Measurements from ENCODE around the gene MCF2L.
"Not testable (repeated sequence)": the region's sequence is repeated elsewhere in the genome, so short reads cannot be mapped to it uniquely, and the experiment has no call there.

The MCF2L gene

DNA sequence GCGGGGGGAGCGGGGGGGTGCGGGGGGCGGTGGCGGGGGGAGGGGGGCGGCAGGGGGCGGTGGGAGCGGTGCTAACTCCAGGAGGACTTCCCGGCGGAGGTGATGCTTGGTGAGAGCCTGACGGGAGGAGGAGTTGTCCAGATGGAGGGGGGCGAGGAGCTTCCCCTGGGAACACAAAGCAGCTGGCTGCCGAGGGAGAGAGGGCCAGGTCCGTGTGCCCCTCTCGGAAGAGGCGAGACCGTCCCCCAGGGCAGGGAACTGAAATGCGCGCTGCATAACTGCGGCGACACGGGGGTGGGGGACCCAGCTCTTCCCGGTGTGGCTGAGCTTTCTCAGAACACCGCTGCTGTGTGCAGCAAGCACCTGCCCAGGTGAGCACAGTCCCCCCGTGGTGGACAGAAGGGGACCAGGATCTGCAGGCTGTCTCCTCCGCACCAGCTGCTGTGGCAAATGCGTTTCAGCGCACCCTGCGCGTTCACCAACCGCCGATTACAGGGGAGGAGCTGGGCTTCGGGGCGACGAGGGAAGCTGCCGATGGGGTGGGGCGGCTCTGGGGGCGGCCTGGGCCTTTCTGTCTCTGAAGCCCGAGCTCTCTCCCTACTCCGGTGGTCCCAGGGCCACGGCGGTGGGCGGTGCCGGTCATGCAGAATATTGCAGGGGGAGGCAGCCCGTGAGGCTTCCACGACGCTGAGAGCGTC is 81.9 kb downstream of the MCF2L start:
- no peak for DNase-seq (ENCODE audit: low read depth in 2 of 2)

DNA sequence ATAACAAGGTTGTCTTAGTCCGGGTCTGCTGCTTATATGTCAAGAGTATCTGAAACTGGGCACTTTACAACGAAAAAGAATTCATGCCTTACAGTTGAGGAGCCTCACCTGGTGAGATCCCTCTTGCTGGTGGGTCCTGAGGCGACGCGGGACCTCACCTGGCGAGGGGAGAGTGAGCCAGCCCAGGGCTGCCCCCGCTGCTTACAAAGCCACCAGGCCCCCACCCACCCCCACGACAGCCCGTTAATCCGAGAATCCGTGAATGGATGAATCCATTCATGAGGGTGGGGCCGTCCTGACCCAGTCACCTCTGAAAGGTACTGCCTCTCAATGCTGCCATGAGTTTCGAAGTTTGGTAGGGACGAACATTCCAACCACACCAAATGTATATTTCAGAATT is 82.6 kb downstream of the MCF2L start:
- no peak for DNase-seq (ENCODE audit: low read depth in 2 of 2)

DNA sequence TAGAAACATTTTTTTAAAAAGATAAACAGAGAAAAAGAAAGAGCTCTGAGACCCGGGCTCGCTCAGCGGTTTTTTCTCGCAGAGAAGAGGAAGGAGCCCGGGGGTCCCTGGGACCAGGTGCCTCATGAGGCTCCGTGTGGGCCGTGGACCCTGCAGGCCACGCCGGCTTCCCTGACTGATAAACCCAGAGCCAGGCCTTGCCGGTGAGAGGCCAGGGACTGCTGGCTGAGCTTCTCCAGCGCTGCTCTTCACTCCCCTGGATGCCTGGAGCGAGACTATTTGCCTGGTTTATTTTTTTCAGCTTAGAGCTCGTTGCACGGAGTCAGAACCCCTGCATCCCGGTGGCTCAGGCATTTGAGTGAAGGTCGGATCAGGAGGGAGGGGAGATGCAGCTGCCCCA is 83.2 kb downstream of the MCF2L start:
- no peak for DNase-seq (ENCODE audit: low read depth in 2 of 2)

DNA sequence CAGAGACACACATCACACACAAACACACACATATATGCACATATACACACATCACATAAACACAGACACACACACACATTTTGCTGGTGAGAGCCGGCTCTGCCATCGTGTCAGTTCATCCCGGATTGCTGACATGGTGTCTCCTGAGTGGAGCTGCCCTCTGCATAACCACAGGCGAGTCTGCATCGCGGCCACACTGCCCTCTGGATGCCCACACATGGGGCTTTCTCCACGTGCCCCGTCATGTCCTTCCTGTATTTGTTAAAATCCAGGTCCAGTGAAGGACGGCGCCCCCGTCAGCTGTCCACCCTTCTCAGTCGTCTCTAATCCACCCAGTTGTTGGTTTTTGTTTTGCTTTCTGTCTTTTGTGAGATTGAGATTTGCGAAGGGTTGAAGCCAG is 84.0 kb downstream of the MCF2L start:
- no peak for DNase-seq (ENCODE audit: low read depth in 2 of 2)

DNA sequence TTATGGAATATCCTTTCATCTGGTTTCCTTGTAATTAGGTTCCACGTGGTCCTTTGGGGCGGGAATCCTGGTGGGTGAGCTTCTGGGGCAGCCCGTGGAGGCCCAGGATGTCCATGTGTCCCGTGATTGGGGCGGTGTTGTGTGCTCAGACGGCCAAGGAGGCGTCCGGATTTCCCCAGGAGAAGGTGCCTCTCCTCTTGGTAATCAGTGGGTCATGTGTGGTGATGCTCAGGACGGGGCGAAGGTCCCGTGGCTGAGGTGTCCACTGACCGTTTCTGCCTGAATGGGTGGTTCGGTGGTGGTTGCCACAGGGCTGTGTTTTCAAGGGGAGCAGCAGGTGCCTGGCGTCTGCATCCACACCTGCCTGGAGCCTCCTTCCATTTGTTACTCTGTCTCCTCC is 84.4 kb downstream of the MCF2L start:
- DNase-seq (ENCODE audit: low read depth in 2 of 2): no peak

DNA sequence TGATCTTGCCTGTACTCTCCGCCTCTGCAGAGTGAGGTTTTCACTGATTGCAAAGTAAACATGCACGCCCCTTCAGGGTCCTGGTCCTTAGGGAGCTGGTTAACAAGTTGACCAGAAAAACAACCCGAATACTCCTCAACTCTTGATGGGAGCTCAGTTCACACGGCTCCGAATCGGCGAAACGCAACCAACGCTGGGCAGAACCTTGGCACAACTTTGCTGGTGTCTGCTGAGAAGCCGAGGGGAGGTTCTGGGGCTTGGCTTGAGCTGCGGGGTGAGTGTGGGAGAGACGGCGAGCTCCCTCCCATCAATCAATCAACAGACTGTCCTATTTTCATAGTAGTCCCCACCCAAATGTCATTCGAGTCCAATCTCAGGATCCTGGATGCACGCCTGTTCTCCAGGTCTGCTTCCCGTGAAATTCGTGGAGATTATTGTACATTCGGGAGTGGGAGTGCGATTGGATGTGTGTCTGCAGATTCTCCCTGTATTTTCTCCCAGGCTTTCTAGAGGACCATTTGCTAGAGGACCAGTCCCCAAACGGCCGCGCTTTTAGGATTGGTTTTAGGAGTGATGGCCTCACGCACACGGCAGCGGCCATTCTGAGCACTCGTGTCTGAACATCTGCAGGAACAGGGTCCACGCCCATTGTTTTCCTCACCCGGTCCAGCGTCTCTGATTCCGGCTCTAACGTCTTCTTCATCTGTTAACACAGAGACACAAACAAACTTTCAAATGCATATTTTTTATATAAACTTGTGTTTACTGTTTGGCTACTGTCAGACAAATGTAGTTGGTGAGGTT is 85.0 kb downstream of the MCF2L start:
- DNase-seq (ENCODE audit: low read depth in 2 of 2): no peak

DNA sequence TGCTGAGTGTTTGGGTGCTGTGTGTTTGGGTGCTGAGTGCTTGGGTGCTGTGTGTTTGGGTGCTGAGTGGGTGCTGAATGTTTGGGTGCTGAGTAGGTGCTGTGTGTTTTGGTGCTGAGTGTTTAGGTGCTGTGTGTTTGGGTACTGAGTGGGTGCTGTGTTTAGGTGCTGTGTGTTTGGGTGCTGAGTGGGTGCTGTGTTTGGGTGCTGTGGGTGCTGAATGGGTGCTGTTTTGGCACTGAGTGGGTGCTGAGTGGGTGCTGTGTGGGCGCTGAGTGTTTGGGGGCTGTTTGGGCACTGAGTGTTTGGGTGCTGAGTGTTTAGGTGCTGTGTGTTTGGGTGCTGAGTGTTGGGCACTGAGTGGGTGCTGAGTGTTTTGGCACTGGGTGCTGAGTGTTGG is 88.1 kb downstream of the MCF2L start:
- DNase-seq (ENCODE audit: low read depth in 2 of 2): no peak

DNA sequence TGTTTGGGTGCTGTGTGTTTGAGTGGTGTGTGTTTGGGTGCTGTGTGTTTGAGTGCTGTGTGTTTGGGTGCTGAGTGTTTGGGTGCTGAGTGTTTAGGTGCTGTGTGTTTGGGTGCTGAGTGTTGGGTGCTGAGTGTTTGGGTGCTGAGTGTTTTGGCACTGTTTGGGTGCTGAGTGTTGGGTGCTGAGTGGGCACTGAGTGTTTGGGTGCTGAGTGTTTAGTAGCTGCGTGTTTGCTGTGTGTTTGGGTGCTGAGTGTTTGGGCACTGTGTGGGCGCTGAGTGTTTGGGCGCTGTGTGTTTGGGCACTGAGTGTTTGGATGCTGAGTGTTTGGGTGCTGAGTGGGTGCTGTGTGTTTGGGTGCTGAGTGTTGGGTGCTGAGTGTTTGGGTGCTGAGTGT is 88.5 kb downstream of the MCF2L start:
- not testable (repeated sequence) for DNase-seq (ENCODE audit: low read depth in 2 of 2)

DNA sequence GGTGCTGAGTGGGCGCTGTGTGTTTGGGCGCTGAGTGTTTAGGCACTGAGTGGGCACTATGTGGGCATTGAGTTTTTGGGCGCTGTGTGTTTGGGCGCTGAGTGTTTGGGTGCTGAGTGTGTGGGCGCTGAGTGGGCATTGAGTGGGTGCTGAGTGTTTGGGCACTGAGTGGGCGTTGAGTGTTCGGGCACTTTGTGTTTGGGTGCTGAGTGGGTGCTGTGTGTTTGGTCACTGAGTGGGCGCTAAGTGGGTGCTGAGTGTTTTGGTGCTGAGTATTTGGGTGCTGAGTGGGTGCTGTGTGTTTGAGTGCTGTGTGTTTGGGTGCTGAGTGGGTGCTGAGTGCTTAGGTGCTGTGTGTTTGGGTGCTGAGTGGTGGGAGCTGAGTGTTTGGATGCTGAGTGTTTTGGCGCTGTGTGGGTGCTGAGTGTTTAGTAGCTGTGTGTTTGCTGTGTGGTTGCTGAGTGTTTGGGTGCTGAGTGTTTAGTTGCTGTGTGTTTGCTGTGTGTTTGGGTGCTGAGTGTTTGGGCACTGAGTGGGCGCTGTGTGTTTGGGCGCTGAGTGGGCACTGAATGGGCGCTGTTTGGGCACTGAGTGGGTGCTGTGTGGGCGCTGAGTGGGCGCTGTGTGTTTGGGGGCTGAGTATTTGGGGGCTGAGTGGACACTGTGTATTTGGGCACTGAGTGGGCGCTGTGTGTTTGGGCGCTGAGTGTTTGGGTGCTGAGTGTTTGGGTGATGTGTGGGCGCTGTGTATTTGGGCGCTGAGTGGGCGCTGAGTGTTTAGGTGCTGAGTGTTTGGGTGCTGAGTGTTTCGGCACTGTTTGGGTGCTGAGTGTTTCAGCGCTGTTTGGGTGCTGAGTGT is 89.3 kb downstream of the MCF2L start:
- DNase-seq (ENCODE audit: low read depth in 2 of 2): no peak

DNA sequence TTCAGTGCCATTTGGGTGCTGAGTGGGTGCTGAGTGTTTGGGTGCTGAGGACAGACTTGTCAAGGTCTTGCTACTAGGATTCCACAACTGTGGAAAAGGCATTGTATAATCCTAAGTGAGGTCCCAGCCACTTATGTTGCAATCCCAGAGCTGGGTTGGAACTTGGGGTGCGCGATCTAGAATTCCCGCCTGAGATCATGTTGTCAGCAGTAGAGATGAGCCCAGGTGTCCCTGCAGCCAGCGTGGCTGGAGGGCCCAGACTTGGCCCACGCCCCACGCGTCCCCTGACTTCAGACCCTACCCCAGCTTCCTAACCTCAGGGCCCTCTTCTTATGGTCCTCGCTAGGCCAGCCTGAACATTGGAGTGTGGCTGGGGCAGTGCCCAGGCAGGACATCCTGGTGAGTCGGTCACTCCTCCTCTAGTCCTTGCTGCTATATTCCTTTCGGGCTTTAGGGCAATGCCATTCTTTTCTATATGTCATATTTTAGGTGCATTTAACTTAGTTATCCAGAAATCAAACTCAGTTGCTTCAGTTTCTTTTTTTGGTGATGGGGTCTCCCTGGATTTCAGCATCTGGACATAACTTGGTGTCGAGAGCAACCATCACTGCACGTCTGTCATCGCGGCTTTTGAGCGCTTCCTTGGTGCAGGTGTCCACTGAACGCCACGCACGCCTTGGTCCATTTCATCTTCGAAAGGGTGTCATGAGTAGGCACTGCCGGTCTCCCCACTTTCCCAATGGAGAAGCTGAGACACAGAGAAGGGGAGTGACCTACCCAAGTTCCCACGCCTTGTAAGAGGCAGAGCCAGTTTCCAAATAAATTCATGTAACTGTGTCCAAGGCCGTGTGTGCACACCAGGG is 90.2 kb downstream of the MCF2L start:
- no peak for DNase-seq (ENCODE audit: low read depth in 2 of 2)

DNA sequence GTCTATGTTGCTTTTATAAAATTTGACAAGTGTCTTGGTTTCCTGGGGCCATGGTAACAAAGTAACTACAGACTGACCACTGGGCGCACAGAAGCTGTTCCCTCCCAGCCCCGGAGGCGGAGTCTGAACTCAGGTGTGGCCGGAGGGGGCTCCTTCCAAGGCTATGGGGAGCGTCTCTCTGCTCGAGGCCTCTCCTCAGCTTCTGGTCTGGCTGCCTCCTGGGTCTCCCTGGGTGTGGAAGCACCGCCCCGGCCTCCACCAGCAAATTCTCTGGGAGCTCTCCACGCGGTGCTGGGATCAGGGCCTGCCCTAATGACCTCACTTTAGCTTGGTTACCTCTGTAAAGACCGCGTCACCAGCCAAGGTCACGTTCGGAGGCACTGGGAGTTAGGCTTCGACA is 90.9 kb downstream of the MCF2L start:
- no peak for DNase-seq (ENCODE audit: low read depth in 2 of 2)

DNA sequence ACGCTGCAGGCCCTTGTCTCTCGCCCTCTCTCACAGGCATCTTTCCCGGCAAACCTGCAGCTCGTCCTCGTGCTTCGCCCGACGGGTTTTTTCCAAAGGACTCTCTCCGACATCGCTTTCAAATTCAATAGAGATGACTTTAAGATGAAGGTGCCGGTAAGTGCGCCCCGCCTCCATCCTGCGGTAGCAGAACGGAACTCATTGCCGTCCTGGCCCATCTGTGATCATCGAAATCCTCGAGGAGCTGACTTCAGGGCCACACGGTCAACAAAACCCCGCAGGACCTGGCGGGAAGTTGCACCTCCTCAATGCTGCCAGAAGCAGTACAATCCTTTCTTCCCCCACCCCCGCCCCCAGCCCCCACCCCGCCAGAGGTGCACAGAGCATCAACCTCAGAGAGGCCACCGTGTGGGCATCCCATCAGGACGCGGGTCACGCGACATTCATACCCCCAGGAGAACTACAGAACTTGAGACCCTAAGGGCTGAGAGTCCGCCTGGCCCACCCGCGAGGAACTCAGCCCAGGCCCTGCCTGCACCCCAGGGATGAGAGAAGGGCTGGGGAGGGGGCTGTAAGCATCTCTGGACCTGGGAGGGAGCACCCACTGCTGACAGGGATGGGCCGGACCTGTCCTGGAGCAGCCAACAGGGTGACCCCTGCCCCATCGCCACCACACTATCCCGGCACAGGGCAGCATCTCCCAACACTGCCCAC is 91.7 kb downstream of the MCF2L start:
- no peak for DNase-seq (ENCODE audit: low read depth in 2 of 2)

DNA sequence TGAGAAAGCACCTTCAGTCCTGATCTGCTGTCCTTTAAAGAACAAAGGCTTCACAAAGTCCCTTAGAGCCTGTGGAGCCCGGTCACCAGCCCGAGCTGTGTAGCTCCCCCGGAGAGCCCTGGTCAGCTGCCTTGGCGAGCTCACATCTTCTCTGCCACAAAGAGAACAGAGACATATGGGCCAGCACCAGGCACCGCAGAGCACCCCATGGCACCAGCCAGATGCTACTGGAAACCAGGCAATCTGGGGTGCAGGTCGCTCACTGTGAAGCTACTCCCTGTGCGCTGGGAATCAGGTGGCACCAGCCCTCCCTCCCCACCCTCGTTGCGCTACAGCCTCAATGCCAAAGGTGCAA is 92.2 kb downstream of the MCF2L start:
- DNase-seq (ENCODE audit: low read depth in 2 of 2): no peak

DNA sequence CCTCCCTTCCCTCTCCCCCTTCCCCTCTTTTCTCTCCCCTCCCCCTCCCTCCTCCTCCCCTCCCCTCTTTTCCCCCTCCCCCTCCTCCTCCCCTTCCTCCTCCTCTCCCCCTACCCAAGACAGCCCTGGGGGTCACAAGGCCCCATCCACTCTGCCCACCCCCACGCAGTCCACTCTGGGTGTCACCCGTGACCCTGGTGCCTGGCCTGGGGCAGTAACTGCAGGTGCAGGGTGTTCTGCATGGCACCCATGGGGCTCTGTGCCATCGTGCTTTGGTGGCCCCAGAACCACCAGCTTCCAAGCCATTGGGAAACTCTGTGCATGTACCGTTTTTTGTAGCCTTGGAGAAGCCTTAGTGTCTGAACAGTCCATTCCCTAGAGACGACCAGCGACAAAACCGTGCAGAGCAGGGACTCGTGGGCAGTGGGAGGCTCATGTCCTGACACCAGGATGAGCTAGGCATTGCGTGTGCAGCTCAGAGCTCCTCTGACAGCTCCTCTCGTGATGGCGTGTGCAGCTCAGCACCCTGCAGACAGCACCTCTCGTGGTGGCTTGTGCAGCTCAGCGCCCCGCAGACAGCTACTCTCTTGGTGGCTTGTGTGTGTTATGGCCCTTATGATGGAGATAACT is 92.9 kb downstream of the MCF2L start:
- DNase-seq (ENCODE audit: low read depth in 2 of 2): no peak

DNA sequence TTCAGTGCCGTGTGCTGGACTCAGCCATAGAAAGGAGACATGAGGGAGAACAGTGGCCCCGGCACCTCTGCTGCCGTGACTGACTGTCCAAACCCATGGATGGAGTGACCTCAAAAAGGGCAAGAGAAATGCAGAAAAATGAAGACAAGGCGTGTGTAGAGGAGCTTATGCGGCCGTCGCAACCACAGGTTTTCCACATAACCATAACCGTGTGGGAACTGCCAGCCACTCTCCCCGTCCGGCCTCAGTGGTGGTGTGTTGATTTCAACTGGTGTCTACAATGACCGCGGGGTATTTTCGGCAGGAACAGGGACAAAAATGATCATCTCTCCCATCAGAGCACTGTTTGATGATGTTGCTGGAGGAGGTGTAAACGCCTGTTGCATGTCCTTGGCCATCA is 93.7 kb downstream of the MCF2L start:
- no peak for DNase-seq (ENCODE audit: low read depth in 2 of 2)

DNA sequence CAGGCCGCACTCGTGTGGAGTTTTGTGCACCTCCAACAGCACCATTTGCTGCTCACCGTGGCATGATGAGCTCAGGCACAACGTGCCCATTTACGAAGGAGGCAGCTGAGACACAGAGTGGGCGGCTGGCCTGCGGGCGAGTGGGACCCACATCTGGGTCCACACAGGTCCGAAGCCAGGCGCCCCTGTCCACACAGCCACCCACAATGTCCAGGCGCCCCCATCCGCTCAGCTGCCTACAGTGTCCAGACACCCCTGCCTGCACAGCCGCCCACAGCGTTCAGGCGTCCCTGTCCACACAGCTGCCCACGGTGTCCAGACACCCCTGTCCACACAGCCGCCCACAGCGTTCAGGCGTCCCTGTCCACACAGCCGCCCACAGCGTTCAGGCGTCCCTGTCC is 94.1 kb downstream of the MCF2L start:
- DNase-seq (ENCODE audit: low read depth in 2 of 2): no peak

DNA sequence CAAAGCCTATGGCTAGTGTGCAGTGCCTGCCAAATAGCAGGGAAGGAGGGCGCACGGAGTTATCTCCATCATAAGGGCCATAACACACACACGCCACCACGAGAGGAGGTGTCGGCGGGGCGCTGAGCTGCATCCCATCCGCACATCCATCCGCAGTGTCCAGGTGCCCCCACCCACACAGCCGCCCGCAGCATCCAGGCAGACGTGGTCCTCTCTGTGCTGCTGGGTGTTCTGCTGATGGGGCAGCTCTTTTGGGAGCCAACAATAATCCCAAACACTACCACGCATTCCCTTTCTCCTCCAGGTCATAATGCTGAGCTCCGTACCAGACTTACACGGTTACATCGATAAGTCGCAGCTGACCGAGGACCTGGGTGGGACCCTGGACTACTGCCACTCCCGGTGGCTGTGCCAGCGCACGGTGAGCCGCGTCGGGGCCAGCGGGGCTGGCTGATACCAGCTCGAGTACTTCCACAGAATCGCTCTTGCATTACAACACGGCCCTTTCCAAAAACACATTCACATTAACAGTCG is 95.1 kb downstream of the MCF2L start:
- DNase-seq (ENCODE audit: low read depth in 2 of 2): no peak

DNA sequence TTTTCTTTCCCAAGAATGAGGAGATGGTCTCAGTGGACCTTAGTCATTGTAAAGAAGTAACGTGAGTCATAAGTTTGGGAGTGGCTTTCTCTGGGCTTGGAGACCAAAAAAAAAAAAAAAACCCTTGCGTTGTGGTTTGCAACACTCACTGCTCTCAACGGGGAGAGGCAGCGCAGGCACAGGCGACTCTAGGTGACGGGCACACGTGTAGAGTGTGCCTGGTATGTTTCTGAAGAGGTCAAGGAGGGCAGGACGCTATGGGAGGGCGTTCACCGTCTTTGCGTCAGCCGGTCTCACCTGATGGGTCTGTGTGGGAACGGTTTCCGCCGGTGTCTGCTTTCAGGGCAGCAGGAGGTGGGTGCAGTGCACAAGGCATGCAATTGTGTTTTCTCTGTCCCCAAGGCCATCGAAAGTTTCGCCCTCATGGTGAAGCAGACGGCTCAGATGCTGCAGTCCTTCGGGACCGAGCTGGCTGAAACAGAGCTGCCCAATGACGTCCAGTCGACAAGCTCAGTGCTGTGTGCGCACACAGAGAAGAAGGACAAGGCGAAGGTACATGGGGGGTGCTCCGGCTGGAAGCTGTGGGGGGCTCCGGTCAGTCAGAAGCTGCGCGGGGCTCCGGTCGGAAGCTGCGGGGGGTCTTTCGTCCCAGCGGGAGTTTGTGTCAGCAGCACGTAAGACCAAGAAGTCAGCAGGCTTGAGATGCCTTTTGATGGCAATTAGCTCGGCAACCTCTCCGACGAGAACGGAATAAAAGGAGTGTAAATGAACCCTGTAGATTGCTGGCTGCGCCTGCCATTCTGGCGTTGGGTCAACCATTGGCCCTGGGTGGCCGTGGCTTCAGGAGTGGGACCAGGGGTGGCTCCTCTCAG is 95.8 kb downstream of the MCF2L start:
- no peak for DNase-seq (ENCODE audit: low read depth in 2 of 2)

DNA sequence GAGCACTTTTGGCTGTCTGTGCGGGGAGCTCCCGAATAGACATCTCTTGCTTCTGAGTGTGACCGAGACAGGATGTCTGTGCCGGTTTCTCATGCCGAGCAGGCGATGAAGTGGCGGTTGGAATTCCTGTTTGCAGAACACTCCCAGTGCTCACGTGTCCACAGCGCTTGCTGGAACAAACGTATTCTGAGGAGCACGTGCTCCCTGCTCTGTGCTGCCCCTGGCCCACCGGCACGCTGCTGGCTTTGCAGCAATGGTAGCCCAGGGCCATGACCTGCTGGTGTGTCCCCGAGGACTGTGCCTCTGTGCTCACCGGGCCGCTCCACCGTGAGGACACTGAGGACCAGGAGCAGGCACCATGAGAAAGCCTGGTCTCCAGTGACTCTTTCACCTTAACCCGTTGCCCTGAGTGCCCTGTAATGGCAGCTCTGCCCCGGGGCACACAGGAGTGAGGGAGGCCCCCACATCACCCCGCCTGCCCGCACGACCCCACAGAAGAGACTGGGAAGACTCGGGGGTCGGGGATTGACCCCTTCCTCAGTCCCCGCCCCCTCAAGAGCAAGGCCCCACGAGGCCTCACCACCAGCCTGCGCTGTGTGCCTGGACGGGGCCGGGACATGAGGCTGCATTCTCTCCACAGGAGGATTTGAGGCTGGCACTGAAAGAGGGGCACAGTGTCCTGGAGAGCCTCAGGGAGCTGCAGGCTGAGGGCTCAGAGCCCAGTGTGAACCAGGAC is 96.6 kb downstream of the MCF2L start:
- no peak for DNase-seq (ENCODE audit: low read depth in 2 of 2)

Measured in activated CD4-positive, alpha-beta T cell treated with anti-CD3 and anti-CD28 coated beads for 24 hours (primary cell).